Memory B cell (primary cell): ENCODE data around the gene CLEC17A.
"Not testable (repeated sequence)": the region's sequence is repeated elsewhere in the genome, so short reads cannot be mapped to it uniquely, and the experiment has no call there.

ENCODE experiments used
- ATAC-seq: fragments of 150-1000 bp; cut with Tn5 transposase; 2 replicates; pipeline ENCODE4 v1.10.0; 2021; ENCODE audit warnings: low read depth, mild to moderate bottlenecking, moderate library complexity
- DNase-seq, 2 donors: peaks; one replicate each; pipeline ENCODE4 v3.0.0; 2022; ENCODE audit warnings: low spot score in 2 of 2
- H3K27ac Mint-ChIP-seq: one replicate; pipeline ENCODE4 v1.8.0; 2022; ENCODE audit warnings: mild to moderate bottlenecking, moderate library complexity, mixed read lengths
- H3K27me3 Mint-ChIP-seq: one replicate; pipeline ENCODE4 v1.8.0; 2022; ENCODE audit warnings: mixed read lengths
- H3K36me3 Mint-ChIP-seq: one replicate; pipeline ENCODE4 v1.8.0; 2022; ENCODE audit warnings: mild to moderate bottlenecking, mixed read lengths
- H3K4me1 Mint-ChIP-seq: one replicate; pipeline ENCODE4 v1.8.0; 2022; ENCODE audit warnings: mixed read lengths
- H3K4me3 Mint-ChIP-seq: one replicate; pipeline ENCODE4 v1.8.0; 2022; ENCODE audit warnings: mild to moderate bottlenecking, moderate library complexity, mixed read lengths
- H3K9me3 Mint-ChIP-seq: one replicate; pipeline ENCODE4 v1.8.0; 2022; ENCODE audit warnings: mixed read lengths

Gene CLEC17A

GRCh38 chr19:14582894-14583340 lies at the start of gene CLEC17A:
Gene CLEC17A, plus strand, starts transcription at chr19:14583084. Its CDS starts 77 bp downstream, at chr19:14583161.
- no peaks in the 10 kb centered on the region for H3K27me3 Mint-ChIP-seq
- H3K9me3 Mint-ChIP-seq: no peaks in the 10 kb centered on the region
- H3K36me3 Mint-ChIP-seq: peaks cover 11% of the 10 kb centered on the region
- peaks cover 44% of the 10 kb centered on the region for H3K4me1 Mint-ChIP-seq
- DNase-seq (peak; percentile 69 to 83), ATAC-seq (peak; percentile 94)
- H3K4me3 Mint-ChIP-seq: peak within 1 kb of the TSS; percentile 99
- H3K27ac Mint-ChIP-seq: peak within 1 kb of the TSS; percentile 96

- no peak overlapping the region for H3K4me3 Mint-ChIP-seq
These were observed 49.4 kb upstream of the CLEC17A start for GRCh38 chr19:14533450-14533849.

GRCh38 chr19:14536926-14537692 lies 45.8 kb upstream of the CLEC17A start:
- no peak for ATAC-seq
- peaks cover 3% of the 10 kb centered on the region for H3K36me3 Mint-ChIP-seq
- no peaks in the 10 kb centered on the region for H3K9me3 Mint-ChIP-seq
- no peaks in the 10 kb centered on the region for H3K27me3 Mint-ChIP-seq
- H3K4me3 Mint-ChIP-seq: no peak overlapping the region
- H3K27ac Mint-ChIP-seq: no peak overlapping the region
- DNase-seq: no peak
- peaks cover 19% of the 10 kb centered on the region for H3K4me1 Mint-ChIP-seq

More at GRCh38 chr19:14533450-14533849, 49.4 kb upstream of the CLEC17A start:
- Mint-ChIP-seq H3K9me3 (no peaks in the 10 kb centered on the region), H3K36me3 (no peaks in the 10 kb centered on the region), H3K27ac (no peak overlapping the region), H3K4me1 (peaks cover 20% of the 10 kb centered on the region), H3K27me3 (no peaks in the 10 kb centered on the region)
- DNase-seq: no peak
- ATAC-seq: no peak

GRCh38 chr19:14540741-14541525 lies 42.0 kb upstream of the CLEC17A start:
- Mint-ChIP-seq H3K36me3 (peaks cover 3% of the 10 kb centered on the region), H3K27ac (no peak overlapping the region), H3K4me1 (peaks cover 19% of the 10 kb centered on the region), H3K27me3 (no peaks in the 10 kb centered on the region), H3K9me3 (no peaks in the 10 kb centered on the region), H3K4me3 (no peak overlapping the region)
- no peak for ATAC-seq
- no peak for DNase-seq

GRCh38 chr19:14541979-14542378 lies 40.9 kb upstream of the CLEC17A start:
- not testable (repeated sequence) for ATAC-seq, H3K36me3 Mint-ChIP-seq, H3K27ac Mint-ChIP-seq, DNase-seq, H3K4me3 Mint-ChIP-seq, H3K27me3 Mint-ChIP-seq, H3K9me3 Mint-ChIP-seq
- H3K4me1 Mint-ChIP-seq: peaks cover 15% of the 10 kb centered on the region

- ATAC-seq: no peak
- H3K36me3 Mint-ChIP-seq: peaks cover 3% of the 10 kb centered on the region
- no peaks in the 10 kb centered on the region for H3K27me3 Mint-ChIP-seq
- H3K9me3 Mint-ChIP-seq: no peaks in the 10 kb centered on the region
- H3K4me1 Mint-ChIP-seq: peaks cover 15% of the 10 kb centered on the region
- DNase-seq: no peak
- H3K4me3 Mint-ChIP-seq: no peak overlapping the region
- no peak overlapping the region for H3K27ac Mint-ChIP-seq
These were observed 40.1 kb upstream of the CLEC17A start for GRCh38 chr19:14542711-14543328.

- H3K27me3 Mint-ChIP-seq: no peaks in the 10 kb centered on the region
- DNase-seq (no peak), ATAC-seq (no peak)
- no peak overlapping the region for H3K4me3 Mint-ChIP-seq
- H3K36me3 Mint-ChIP-seq: peaks cover 3% of the 10 kb centered on the region
- H3K27ac Mint-ChIP-seq: no peak overlapping the region
- H3K4me1 Mint-ChIP-seq: peaks cover 13% of the 10 kb centered on the region
- no peaks in the 10 kb centered on the region for H3K9me3 Mint-ChIP-seq
These were observed 38.8 kb upstream of the CLEC17A start for GRCh38 chr19:14544047-14544446.

GRCh38 chr19:14544977-14545715 lies 37.7 kb upstream of the CLEC17A start:
- Mint-ChIP-seq H3K9me3 (no peaks in the 10 kb centered on the region), H3K4me1 (peaks cover 9% of the 10 kb centered on the region), H3K4me3 (no peak overlapping the region), H3K27ac (no peak overlapping the region), H3K36me3 (peaks cover 7% of the 10 kb centered on the region), H3K27me3 (no peaks in the 10 kb centered on the region)
- ATAC-seq (no peak), DNase-seq (no peak)

- Mint-ChIP-seq H3K4me1 (peaks cover 13% of the 10 kb centered on the region), H3K27ac (no peak overlapping the region)
These were observed 37.2 kb upstream of the CLEC17A start for GRCh38 chr19:14545716-14546082.

GRCh38 chr19:14550201-14550754 lies 32.6 kb upstream of the CLEC17A start:
- Mint-ChIP-seq H3K27me3 (no peaks in the 10 kb centered on the region), H3K36me3 (peaks cover 6% of the 10 kb centered on the region), H3K4me3 (no peak overlapping the region), H3K9me3 (no peaks in the 10 kb centered on the region), H3K4me1 (peaks cover 21% of the 10 kb centered on the region), H3K27ac (no peak overlapping the region)
- ATAC-seq: no peak
- no peak for DNase-seq

More at GRCh38 chr19:14545716-14546082, 37.2 kb upstream of the CLEC17A start:
- H3K4me3 Mint-ChIP-seq: no peak overlapping the region
- H3K36me3 Mint-ChIP-seq: peaks cover 7% of the 10 kb centered on the region
- ATAC-seq (no peak), DNase-seq (no peak)
- H3K9me3 Mint-ChIP-seq: no peaks in the 10 kb centered on the region
- H3K27me3 Mint-ChIP-seq: no peaks in the 10 kb centered on the region

- H3K27ac Mint-ChIP-seq: peak overlapping the region; percentile 57
- not testable (repeated sequence) for H3K27me3 Mint-ChIP-seq, H3K36me3 Mint-ChIP-seq, H3K9me3 Mint-ChIP-seq, H3K4me3 Mint-ChIP-seq
- H3K4me1 Mint-ChIP-seq: peaks cover 22% of the 10 kb centered on the region
- DNase-seq (peak; percentile 24 to 44), ATAC-seq (peak; percentile 97)
These were observed 31.5 kb upstream of the CLEC17A start for GRCh38 chr19:14551134-14552005.

GRCh38 chr19:14552006-14552360 lies 30.9 kb upstream of the CLEC17A start:
- Mint-ChIP-seq H3K27ac (peak overlapping the region; percentile 57), H3K4me3 (peak overlapping the region; percentile 43), H3K4me1 (peaks cover 28% of the 10 kb centered on the region)
- H3K9me3 Mint-ChIP-seq, ATAC-seq, H3K27me3 Mint-ChIP-seq, H3K36me3 Mint-ChIP-seq, DNase-seq: not testable (repeated sequence)
